KMS-11 (cell line): ENCODE data around the gene TRPC5OS.

Experiments used
- H2AFZ ChIP-seq: fragments of 200-600 bp; sonication (generic); 2 replicates; pipeline ENCODE4 v1.6.1; 2016; ENCODE audit warnings: antibody characterized with exemption, mixed run types, low read depth
- H3K27ac ChIP-seq: fragments of 200-600 bp; sonication (generic); 2 replicates; pipeline ENCODE4 v1.6.1; 2016; ENCODE audit warnings: mild to moderate bottlenecking, mixed run types
- H3K27me3 ChIP-seq: fragments of 200-600 bp; sonication (generic); 2 replicates; pipeline ENCODE4 v1.6.1; 2017; ENCODE audit warnings: mild to moderate bottlenecking, low read depth, mixed run types, moderate library complexity; ENCODE audit not compliant: insufficient read depth
- H3K36me3 ChIP-seq: fragments of 200-600 bp; sonication (generic); 2 replicates; pipeline ENCODE4 v1.6.1; 2017; ENCODE audit warnings: mild to moderate bottlenecking, mixed run types; ENCODE audit not compliant: insufficient read depth
- H3K4me1 ChIP-seq: fragments of 200-600 bp; sonication (generic); 2 replicates; pipeline ENCODE4 v1.6.1; 2016; ENCODE audit warnings: mild to moderate bottlenecking, low read depth, mixed run types; ENCODE audit not compliant: poor library complexity, severe bottlenecking
- H3K4me2 ChIP-seq: fragments of 200-600 bp; sonication (generic); 2 replicates; pipeline ENCODE4 v1.7.0; 2016; ENCODE audit warnings: mild to moderate bottlenecking, mixed run types
- H3K4me3 ChIP-seq: fragments of 200-600 bp; sonication (generic); IDR thresholded peaks from 2 replicates; pipeline ENCODE4 v1.6.1; 2017; ENCODE audit warnings: low read depth, low read length, mixed read lengths; ENCODE audit not compliant: insufficient read depth
- H3K79me2 ChIP-seq: fragments of 200-600 bp; sonication (generic); 2 replicates; pipeline ENCODE4 v1.6.1; 2016; ENCODE audit warnings: low read depth, mixed run types; ENCODE audit not compliant: insufficient read depth
- H3K9ac ChIP-seq: fragments of 200-600 bp; sonication (generic); 2 replicates; pipeline ENCODE4 v1.6.1; 2016; ENCODE audit warnings: mild to moderate bottlenecking, mixed run types
- H4K20me1 ChIP-seq: fragments of 200-600 bp; sonication (generic); 2 replicates; pipeline ENCODE4 v1.6.1; 2016; ENCODE audit warnings: mild to moderate bottlenecking, mixed run types; ENCODE audit not compliant: insufficient read depth
- TF ChIP-seq, protein P1 (sequence below): fragments of 200-600 bp; sonication (generic); conservative IDR thresholded peaks from 2 replicates; pipeline ENCODE4 v1.6.1; 2017; ENCODE audit warnings: low read depth, mild to moderate bottlenecking, antibody characterized with exemption, low read length, moderate library complexity, mixed read lengths

TRPC5OS gene

GRCh38 chrX:111875881-111876280 is at the start of gene TRPC5OS:
TRPC5OS (plus strand) TSS chrX:111876181; CDS start chrX:111901850, 25,669 bp downstream.
- TF ChIP-seq, protein P1, sequence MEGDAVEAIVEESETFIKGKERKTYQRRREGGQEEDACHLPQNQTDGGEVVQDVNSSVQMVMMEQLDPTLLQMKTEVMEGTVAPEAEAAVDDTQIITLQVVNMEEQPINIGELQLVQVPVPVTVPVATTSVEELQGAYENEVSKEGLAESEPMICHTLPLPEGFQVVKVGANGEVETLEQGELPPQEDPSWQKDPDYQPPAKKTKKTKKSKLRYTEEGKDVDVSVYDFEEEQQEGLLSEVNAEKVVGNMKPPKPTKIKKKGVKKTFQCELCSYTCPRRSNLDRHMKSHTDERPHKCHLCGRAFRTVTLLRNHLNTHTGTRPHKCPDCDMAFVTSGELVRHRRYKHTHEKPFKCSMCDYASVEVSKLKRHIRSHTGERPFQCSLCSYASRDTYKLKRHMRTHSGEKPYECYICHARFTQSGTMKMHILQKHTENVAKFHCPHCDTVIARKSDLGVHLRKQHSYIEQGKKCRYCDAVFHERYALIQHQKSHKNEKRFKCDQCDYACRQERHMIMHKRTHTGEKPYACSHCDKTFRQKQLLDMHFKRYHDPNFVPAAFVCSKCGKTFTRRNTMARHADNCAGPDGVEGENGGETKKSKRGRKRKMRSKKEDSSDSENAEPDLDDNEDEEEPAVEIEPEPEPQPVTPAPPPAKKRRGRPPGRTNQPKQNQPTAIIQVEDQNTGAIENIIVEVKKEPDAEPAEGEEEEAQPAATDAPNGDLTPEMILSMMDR: no peak
- Histone ChIP-seq H3K9ac (no peak within 1 kb of the TSS), H2AFZ (no peak within 1 kb of the TSS), H3K4me1 (no peaks in the 10 kb centered on the region), H3K36me3 (no peaks in the 10 kb centered on the region), H3K27ac (no peak within 1 kb of the TSS), H4K20me1 (no peaks in the 10 kb centered on the region), H3K4me2 (no peak within 1 kb of the TSS), H3K4me3 (no peak within 1 kb of the TSS), H3K79me2 (no peaks in the 10 kb centered on the region), H3K27me3 (no peaks in the 10 kb centered on the region)

DNA sequence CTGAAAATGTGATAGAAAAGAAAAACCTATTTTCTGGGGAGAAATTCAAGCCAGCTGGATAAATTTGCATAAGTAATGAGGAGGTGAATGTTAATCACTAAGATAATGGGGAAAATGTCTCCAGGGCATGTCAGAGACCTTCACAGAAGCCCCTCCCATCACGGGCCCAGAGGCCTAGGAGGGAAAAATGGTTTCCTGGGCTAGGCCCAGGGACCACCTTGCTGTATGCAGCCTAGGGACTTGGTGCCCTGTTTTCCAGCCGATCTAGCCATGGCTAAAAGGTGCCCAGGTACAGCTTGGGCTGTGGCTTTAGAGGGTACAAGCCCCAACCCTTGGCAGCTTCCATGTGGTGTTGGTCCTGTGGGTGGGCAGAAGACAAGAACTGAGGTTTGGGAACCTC is 46.6 kb upstream of the TRPC5OS start:
- Histone ChIP-seq H3K4me1 (no peaks in the 10 kb centered on the region), H3K9ac (no peak overlapping the region), H3K27me3 (no peaks in the 10 kb centered on the region), H3K4me2 (no peak overlapping the region), H3K36me3 (no peaks in the 10 kb centered on the region), H3K4me3 (no peak overlapping the region), H3K27ac (no peak overlapping the region), H4K20me1 (no peaks in the 10 kb centered on the region), H2AFZ (no peak overlapping the region), H3K79me2 (no peaks in the 10 kb centered on the region)
- TF ChIP-seq, protein P1: no peak

- Histone ChIP-seq H3K27ac (no peak overlapping the region), H4K20me1 (no peaks in the 10 kb centered on the region), H3K36me3 (no peaks in the 10 kb centered on the region), H2AFZ (no peak overlapping the region), H3K9ac (no peak overlapping the region), H3K4me3 (no peak overlapping the region), H3K27me3 (no peaks in the 10 kb centered on the region), H3K4me1 (no peaks in the 10 kb centered on the region), H3K79me2 (no peaks in the 10 kb centered on the region), H3K4me2 (no peak overlapping the region)
- TF ChIP-seq, protein P1: no peak
These were observed 45.4 kb upstream of the TRPC5OS start for GRCh38 chrX:111830571-111830970.

GRCh38 chrX:111831343-111831742 is 44.6 kb upstream of the TRPC5OS start:
- Histone ChIP-seq H4K20me1 (no peaks in the 10 kb centered on the region), H3K79me2 (no peaks in the 10 kb centered on the region), H2AFZ (no peak overlapping the region), H3K9ac (no peak overlapping the region), H3K4me2 (no peak overlapping the region), H3K4me3 (no peak overlapping the region), H3K4me1 (no peaks in the 10 kb centered on the region), H3K27me3 (no peaks in the 10 kb centered on the region), H3K36me3 (no peaks in the 10 kb centered on the region), H3K27ac (no peak overlapping the region)
- TF ChIP-seq, protein P1: no peak
